Amniotic epithelial cell (primary cell): ENCODE data around the gene ELOVL1.

Experiments
- DNase-seq: peaks from one replicate; pipeline ENCODE4 v3.0.0-alpha.2; 2010; ENCODE audit warnings: low read depth

Gene ELOVL1

DNA sequence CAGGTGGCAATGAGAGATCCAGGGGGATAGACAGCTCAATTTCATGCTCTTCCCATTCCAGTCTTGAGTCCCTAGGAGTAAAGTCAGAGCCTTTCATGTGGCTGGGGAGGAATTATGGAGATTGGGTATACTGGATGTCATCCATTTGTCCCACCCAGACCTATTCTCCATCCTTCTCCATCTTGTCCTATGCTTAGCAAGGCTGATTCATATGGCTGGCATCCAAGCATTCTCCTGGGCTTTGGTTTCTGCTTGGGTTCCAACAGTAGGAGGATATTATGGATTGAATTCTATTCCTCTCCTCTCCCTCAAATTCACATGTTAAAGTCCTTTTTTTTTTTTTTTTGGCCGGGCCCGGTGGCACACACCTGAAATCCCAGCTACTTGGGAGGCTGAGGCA is 12.9 kb downstream of the ELOVL1 start:
- no peak for DNase-seq

- DNase-seq: no peak
Measured at GRCh38 chr1:43354471-43354870, 13.3 kb downstream of the ELOVL1 start.

DNA sequence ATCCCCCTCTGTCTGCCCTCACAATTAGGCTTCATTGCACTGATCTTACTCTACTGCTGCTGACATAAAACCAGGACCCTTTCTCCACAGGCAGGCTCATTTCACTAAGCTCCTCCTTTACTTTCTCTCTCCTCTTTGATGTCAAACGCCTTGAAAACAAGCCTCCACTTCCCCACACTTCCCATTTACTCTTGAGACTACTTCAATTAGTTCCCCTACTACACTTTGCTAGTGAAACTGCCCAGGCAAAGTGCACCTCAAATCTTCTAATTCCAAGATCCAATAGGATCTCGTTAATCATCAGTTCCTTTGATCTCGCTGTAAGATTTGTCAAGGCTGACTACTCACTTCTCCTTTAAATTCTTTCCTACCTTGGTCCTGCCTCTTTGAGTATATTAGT is 14.9 kb downstream of the ELOVL1 start:
- no peak for DNase-seq

- no peak for DNase-seq
Measured at GRCh38 chr1:43352351-43352705, 15.5 kb downstream of the ELOVL1 start.

DNA sequence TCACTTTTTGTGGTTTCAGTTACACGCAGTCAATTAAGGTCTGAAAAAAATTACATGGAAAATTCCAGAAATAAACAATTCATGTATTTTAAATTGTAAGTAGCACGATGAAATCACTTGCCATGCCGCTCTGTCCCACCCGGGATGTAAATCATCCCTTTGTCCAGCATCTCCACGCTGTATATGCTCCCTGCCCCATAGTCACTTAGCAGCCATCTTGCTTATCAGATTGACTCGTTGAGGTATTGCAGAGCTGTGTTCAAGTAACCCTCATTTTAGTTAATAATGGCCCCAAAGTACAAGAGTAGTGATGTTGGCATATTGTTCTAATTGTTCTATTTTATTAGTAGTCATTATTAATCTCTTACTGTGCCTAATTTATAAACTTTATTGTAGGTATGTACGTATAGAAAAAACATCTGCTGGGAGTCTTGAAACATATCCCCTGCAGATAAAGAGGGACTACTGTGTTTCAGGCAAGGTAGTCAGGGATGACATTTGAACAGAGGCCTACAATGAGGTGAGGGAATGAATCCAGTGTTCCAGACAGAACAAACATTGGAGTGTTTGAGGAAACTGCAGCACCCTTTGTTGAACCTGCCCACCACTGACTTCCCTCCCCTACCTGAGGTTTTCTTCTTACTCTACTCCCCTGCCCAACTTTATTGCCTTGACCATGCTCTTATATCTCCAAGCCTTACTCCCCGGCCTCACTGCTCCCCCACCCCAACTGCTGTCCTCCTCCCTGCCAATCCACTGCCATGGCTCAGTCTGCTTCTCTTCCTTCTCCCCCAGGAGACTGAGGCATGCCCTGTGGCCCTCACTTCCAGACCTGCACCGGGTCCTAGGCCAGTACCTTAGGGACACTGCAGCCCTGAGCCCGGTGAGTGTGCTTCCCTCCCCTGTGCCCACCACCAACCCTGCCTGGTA is 16.1 kb downstream of the ELOVL1 start:
- no peak for DNase-seq

GRCh38 chr1:43350976-43351375 is 16.8 kb downstream of the ELOVL1 start:
- no peak for DNase-seq

DNA sequence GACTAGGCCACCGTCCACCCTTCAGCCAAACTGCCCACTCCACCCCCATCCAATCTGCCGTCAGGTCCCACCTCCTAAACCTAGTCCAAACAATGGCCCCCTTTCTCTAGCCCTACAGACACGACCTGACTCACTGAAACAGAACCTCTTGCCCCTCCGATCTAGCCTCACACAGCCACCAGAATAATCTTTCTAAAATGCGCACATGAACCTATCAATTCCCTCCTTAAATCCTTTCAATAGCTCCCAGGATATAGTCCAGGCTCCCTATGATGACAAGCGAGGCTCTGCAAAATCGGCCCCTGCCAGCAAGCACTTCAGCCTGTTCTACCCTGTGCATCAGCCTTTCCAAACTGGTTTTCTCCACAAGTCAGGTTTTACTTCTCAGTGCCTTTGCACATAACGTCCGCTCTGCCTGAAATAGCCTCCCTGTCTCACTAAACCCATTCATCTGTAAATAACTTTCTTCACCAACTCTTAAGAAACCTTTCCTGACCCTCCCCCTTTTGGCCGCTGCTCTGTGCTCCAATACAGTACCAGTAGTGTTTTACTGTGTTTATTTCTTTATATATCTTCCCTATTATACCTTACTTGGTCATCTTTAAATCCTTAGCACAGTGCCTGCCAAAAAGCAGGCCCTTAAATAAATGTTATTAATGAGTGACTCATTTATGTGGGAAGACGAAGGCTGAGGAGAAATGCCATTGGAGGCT is 18.1 kb downstream of the ELOVL1 start:
- DNase-seq: peak; percentile 68

DNA sequence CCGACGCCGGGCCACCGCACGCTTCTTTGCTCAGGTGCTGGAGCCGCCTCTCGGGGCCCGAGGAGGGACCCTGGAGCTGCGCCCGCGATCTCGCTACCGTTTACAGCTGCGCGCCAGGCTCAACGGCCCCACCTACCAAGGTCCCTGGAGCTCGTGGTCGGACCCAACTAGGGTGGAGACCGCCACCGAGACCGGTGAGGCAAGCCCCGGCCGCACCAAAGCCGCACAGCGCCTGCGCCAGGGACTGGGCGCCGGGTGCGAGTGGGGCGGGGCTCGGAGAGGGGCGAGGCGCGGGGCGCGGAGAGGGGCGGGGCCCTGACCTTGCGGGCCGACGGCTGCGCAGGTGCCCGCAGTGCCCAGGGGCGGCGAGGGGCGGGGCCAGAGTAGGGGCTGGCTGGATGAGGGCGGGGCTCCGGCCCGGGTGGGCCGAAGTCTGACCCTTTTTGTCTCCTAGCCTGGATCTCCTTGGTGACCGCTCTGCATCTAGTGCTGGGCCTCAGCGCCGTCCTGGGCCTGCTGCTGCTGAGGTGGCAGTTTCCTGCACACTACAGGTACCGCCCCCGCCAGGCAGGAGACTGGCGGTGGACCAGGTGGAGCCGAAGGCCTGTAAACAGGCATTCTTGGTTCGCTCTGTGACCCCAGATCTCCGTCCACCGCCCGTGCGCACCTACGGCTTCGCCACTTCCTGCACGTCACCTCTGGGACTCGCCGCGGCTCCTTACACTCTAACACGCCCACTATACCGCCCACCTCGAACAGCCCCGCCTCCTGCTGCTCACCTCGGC is 18.8 kb downstream of the ELOVL1 start:
- peak; percentile 39 for DNase-seq

DNA sequence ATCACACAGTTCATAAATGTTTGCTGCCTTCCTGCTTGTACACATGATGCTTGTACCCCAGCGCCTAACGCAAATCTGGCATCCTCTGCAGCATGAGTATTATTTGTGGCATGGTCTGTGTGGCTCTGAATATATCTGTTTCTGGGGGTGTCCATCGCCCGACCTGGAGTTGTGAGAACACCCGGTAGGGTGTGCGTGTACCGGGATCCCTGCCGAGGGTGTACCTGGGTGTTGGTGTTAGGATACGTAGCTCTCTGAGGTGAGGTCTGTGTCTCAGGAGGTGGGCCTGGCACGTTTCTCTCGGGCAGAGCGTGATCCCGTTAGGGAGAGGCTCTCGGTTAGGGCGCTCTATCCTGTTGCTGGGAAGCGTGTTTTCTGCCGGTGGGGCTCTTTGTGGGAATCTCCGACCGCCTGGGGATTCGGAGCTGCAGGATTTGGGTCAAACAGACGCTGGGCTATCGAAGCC is 19.4 kb downstream of the ELOVL1 start:
- no peak for DNase-seq

DNA sequence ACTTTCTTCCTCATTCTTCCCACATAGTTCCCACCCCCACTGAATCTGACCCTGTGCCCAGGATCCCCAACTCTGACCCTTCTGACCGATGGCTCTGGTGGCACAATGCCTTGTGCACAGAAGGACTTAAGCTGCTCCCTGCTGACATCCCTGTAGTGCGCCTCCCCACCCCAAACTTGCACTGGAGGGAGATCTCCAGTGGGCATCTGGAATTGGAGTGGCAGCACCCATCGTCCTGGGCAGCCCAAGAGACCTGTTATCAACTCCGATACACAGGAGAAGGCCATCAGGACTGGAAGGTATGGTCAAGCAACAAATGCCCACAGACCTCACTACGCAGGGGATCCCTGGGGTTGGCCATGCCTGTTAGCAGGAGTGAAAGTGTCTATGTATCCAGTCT is 21.2 kb downstream of the ELOVL1 start:
- DNase-seq: no peak

- DNase-seq: no peak
Measured at GRCh38 chr1:43345120-43345519, 22.7 kb downstream of the ELOVL1 start.

DNA sequence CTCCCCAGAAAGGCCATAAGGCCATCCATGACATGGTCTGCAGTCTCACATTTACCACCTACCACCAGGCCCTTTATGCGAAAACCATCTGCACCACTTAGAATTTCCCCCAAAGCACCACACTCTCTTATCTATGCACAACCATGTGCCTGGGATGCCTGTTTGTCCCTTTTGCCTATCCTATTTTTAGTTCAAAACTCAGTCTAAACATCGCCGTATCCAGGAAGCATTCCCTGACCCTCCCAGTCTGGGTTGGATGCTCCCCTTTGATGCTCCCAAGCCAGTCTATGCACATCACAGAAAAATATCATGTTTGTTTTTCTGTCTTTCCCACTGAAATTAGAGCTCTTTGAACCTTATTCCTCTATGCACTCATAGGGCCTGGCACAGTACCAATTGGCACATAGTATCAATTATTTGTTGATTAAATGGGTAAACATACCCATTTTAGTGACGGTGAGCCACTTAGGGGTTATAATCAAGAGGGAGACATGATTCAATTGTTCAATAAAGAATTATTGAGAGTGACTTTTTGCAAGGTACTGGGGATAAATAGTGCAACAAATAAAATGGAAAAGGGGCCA is 23.5 kb downstream of the ELOVL1 start:
- no peak for DNase-seq

DNA sequence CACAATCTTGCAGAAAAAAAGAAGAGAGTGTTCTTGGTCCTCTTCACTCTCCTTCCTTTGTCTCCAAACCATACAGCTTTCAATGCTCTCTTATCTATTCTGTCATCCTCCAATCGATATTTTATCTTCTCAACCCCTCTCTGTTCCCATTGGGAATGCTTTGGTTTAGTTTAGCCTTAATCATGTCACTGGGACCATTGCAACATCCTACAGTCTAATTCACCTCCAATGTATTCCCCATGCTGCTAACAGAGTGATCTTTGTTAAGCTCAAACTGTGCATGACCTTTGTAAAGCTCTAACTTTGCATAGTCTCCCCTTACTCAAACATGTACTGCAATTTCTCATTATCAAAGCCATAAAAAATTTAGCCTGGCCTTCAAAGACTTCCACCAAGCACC is 27.3 kb downstream of the ELOVL1 start:
- no peak for DNase-seq

GRCh38 chr1:43339584-43340232 is 28.1 kb downstream of the ELOVL1 start:
- no peak for DNase-seq

- no peak for DNase-seq
Measured at GRCh38 chr1:43338001-43338400, 29.8 kb downstream of the ELOVL1 start.

DNA sequence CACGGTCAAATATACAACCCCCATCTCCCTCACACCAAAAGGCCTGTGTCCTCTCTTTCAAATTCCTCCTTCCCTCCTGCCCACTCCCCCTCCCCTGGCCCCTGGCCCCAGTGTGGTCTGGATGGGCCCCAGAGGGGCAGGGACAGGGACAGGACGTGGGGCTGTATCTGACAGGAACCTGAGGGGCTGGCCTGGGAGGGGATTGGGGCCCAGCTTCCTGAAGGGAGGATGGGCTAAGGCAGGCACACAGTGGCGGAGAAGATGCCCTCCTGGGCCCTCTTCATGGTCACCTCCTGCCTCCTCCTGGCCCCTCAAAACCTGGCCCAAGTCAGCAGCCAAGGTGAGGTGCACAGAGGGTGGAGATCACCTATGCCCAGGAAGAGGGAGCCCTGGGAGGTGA is 30.2 kb downstream of the ELOVL1 start, which contains the start of gene MPL:
MPL (plus strand) TSS at position 231 of the 400 bp plus-strand sequence; CDS start at position 262, 31 bp downstream.
- no peak for DNase-seq

GRCh38 chr1:43334453-43335205 is 33.2 kb downstream of the ELOVL1 start:
- no peak for DNase-seq

GRCh38 chr1:43331688-43332087 is 36.1 kb downstream of the ELOVL1 start:
- DNase-seq: no peak

GRCh38 chr1:43329995-43330751 is 37.6 kb downstream of the ELOVL1 start:
- peak; percentile 91 for DNase-seq
